ENCODE measurements around the gene TTC21B.

Gene TTC21B

GRCh38 chr2:165904432-165904831, 49.1 kb downstream of the TTC21B start:
- H3K4me3 ChIP-seq (ENCODE audit: low read length): no peak overlapping the region
- no peak for TF ChIP-seq ZNF274 (IDR thresholded peaks at IDR 0.05; ENCODE audit: low read depth, low read length)

DNA sequence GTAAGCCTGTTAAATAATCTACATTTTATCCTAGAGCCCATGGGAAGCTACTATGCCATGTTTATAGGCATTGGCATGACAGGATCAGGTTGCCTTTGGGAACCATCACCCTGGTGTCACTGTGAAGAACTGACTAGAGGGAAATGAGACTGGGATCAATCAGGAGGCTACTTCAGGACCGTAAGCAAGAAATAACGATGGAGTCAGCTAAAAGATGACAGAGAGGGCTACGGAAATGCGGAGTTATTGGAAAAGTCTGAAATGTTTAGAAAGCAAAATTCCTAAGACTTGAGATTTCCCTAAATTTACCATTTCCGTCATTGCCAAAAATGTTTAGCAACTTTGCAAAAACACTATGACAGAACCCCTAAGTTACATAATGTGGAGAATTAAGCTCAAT, 50.2 kb downstream of the TTC21B start:
- H3K4me3 ChIP-seq (ENCODE audit: low read length): no peak overlapping the region
- TF ChIP-seq ZNF274 (IDR thresholded peaks at IDR 0.05; ENCODE audit: low read depth, low read length): no peak

- TF ChIP-seq ZNF274 (IDR thresholded peaks at IDR 0.05; ENCODE audit: low read depth, low read length): no peak
- no peak overlapping the region for H3K4me3 ChIP-seq (ENCODE audit: low read length)
Observed at GRCh38 chr2:165902934-165903333, 50.6 kb downstream of the TTC21B start.

GRCh38 chr2:165901620-165902298, 51.8 kb downstream of the TTC21B start:
- TF ChIP-seq ZNF274 (IDR thresholded peaks at IDR 0.05; ENCODE audit: low read depth, low read length): no peak
- H3K4me3 ChIP-seq (ENCODE audit: low read length): no peak overlapping the region

GRCh38 chr2:165899311-165899710, 54.3 kb downstream of the TTC21B start:
- TF ChIP-seq ZNF274 (IDR thresholded peaks at IDR 0.05; ENCODE audit: low read depth, low read length): no peak
- H3K4me3 ChIP-seq (ENCODE audit: low read length): no peak overlapping the region

DNA sequence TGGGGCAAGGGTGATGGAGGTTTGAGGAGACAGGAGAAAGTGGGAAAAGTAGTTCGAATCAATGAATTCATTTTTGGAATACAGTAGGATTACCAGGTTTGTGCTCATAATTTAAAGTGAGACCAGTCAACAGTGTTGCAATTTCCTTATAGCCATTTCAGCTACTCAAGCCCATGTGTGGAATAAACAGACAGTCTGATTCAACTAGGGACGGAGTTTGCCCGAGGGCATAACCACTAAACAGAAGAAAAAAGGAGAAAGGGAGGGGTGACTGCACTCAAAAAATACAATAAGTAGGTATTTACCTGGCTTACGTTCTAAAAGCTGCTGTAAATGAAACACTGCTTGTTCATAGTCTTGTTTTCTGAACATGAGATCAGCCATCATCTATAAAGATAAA, 55.2 kb downstream of the TTC21B start:
- no peak for TF ChIP-seq ZNF274 (IDR thresholded peaks at IDR 0.05; ENCODE audit: low read depth, low read length)
- H3K4me3 ChIP-seq (ENCODE audit: low read length): no peak overlapping the region

DNA sequence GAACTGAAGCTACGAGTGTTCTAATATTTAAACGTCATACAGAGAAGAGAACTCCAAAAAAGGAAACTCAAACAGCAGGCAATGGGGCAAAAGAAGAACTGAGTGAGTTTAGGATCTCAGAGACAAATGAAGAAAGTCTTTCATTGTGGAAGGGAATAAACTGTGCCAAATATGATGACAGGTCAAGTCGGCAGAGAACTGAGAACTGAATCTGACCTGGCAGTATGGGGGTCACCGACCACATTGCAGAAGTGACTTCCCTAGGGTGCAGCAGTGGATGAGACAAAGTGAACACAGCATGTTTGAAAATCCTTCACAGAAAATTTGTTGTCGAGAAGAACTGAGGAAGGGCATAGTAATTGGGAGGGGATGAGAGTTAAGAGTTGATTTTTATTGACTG, 55.9 kb downstream of the TTC21B start:
- TF ChIP-seq ZNF274 (IDR thresholded peaks at IDR 0.05; ENCODE audit: low read depth, low read length): no peak
- H3K4me3 ChIP-seq (ENCODE audit: low read length): no peak overlapping the region

GRCh38 chr2:165897074-165897473, 56.5 kb downstream of the TTC21B start:
- no peak overlapping the region for H3K4me3 ChIP-seq (ENCODE audit: low read length)
- TF ChIP-seq ZNF274 (IDR thresholded peaks at IDR 0.05; ENCODE audit: low read depth, low read length): no peak

DNA sequence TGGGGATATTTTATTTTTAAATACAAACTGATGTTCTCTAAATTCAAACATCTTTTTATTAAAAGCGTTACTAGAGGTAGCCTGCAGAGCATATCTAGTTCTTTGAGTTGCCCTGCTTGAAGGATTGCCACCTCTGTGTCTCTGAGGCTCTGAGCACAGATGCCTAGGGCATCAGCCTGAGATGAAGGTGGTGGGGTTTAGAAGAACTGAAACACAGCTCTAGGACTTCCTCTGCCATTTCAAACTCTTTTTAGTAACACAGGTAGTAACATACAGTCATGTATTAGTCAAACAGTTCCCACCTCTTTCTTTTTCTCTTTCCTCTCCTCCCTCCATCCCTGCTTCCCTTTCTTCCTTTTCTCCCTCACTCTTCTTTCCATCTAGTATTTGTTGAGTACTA, 57.6 kb downstream of the TTC21B start:
- no peak for TF ChIP-seq ZNF274 (IDR thresholded peaks at IDR 0.05; ENCODE audit: low read depth, low read length)
- H3K4me3 ChIP-seq (ENCODE audit: low read length): no peak overlapping the region

DNA sequence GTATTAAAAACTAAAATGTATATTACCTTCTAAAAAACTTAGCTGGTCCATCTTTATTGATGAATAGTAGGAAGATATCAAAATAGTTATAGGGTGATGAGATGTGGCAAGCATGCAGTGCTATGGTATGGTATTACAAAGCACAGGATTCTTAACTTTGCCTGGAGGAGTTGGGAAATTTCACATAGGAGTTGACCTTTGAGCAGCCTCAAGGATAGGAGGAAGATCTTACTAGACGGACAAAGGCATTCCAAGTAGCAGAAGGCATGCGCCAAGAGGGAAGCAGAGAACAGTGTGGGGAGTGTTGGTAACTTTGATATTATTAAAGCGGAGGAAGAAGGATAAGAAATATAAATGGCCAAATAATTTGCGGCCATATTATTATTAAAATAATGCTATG, 60.0 kb downstream of the TTC21B start:
- TF ChIP-seq ZNF274 (IDR thresholded peaks at IDR 0.05; ENCODE audit: low read depth, low read length): no peak
- no peak overlapping the region for H3K4me3 ChIP-seq (ENCODE audit: low read length)

- no peak overlapping the region for H3K4me3 ChIP-seq (ENCODE audit: low read length)
- TF ChIP-seq ZNF274 (IDR thresholded peaks at IDR 0.05; ENCODE audit: low read depth, low read length): no peak
Observed at GRCh38 chr2:165892526-165892925, 61.0 kb downstream of the TTC21B start.

GRCh38 chr2:165891943-165892342, 61.6 kb downstream of the TTC21B start:
- no peak overlapping the region for H3K4me3 ChIP-seq (ENCODE audit: low read length)
- TF ChIP-seq ZNF274 (IDR thresholded peaks at IDR 0.05; ENCODE audit: low read depth, low read length): no peak

DNA sequence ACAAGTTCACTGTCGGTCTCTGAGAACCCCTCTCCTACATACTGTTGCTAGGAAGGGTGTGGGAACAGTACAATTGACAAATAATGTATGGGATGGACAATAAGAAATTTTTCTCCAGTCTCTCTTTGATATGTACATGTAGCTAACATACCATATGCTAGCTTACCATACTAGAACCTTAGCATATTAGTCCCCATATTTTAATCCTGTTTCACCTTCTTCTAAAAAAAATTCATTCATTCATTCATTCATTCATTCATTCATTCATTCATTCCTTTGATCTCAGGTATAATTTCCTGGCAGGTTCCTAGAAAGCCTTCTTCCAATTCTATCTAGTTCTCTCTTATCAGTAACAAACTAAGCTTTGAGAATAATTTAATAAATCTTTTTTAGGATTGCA, 62.2 kb downstream of the TTC21B start:
- H3K4me3 ChIP-seq (ENCODE audit: low read length): no peak overlapping the region
- TF ChIP-seq ZNF274 (IDR thresholded peaks at IDR 0.05; ENCODE audit: low read depth, low read length): no peak

DNA sequence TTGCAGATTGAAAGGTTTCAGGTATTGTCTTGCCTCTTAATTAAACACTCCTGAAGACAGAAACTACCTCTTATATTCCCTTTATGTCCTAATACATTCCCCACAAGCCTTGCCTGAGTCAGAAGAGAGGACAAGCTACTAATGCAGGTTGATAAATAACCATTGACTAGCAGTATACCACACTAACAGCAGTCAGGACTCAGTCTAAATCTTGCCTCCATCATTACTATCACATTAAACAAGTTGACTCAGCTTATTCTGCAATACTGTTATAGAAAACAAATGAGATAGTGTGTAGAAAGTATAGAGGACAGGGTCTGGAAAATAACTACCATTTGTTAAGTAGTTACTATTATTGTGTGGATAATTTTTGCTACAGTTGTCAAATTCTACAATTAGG, 63.8 kb downstream of the TTC21B start:
- no peak overlapping the region for H3K4me3 ChIP-seq (ENCODE audit: low read length)
- no peak for TF ChIP-seq ZNF274 (IDR thresholded peaks at IDR 0.05; ENCODE audit: low read depth, low read length)

DNA sequence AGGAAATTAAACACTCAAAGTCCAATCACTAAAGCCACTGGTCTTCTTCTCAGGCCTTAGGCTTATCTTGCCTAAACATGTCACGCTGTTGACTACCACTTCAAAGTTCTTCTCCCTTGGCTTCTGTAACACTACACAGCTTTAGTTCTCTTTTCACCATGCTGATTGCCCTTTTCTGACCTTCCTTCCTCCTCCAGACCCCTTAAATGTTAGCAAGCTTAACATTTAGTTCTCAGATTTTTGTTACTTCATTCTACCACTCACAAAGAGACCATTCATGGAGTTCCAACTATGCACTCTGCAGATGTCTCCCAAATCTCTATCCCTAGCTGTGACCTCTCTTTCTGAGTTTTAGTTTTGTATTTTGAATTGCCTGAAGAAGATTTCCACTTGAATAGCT, 64.4 kb downstream of the TTC21B start:
- H3K4me3 ChIP-seq (ENCODE audit: low read length): no peak overlapping the region
- no peak for TF ChIP-seq ZNF274 (IDR thresholded peaks at IDR 0.05; ENCODE audit: low read depth, low read length)

DNA sequence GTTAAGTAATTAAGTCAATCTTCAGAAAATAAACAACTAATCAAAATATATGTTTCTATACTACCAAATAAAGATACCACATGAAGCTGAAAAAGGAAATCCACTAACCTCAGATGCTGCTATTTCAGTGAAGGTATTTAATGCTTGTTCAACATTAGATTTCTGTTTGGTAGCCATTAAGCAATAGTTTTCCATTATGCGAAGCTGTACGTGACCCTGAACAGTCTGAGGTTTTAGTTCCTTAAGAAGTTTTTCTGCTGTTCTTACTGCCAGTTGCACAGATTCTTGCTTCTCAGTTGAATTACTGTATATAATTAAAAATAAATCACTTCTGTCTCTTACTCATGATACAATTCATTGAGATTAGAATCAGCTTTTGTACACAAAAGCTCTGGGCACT, 65.4 kb downstream of the TTC21B start:
- no peak overlapping the region for H3K4me3 ChIP-seq (ENCODE audit: low read length)

More for the DNA sequence above, 65.4 kb downstream of the TTC21B start:
- TF ChIP-seq ZNF274 (IDR thresholded peaks at IDR 0.05; ENCODE audit: low read depth, low read length): no peak
